NCI-H2196 treated with DMSO at 0.1 percent for 48 hours (cell line): ENCODE data around the gene HACD2.

Source experiments
- DNase-seq: peaks from one replicate; lab custom pipeline; 2025; ENCODE audit not compliant: unreplicated experiment; lab: John Stamatoyannopoulos, UW

Gene HACD2

GRCh38 chr3:123448536-123449101, 136.2 kb downstream of the HACD2 start, which contains the start of gene ADCY5:
Gene ADCY5 (minus strand): TSS chr3:123449090. CDS start chr3:123448545, 545 bp downstream.
- no peak for DNase-seq

- no peak for DNase-seq
These were observed 136.9 kb downstream of the HACD2 start for GRCh38 chr3:123447749-123448517.

GRCh38 chr3:123447416-123447748, 137.5 kb downstream of the HACD2 start:
- no peak for DNase-seq

- no peak for DNase-seq
These were observed 138.2 kb downstream of the HACD2 start for GRCh38 chr3:123446610-123447109.

- DNase-seq, result no peak
These were observed 138.6 kb downstream of the HACD2 start for GRCh38 chr3:123446210-123446609.

- no peak for DNase-seq
These were observed 139.2 kb downstream of the HACD2 start for GRCh38 chr3:123445702-123446101.

GRCh38 chr3:123444744-123445143, 140.1 kb downstream of the HACD2 start:
- DNase-seq, result no peak

GRCh38 chr3:123444023-123444422, 140.8 kb downstream of the HACD2 start:
- no peak for DNase-seq

GRCh38 chr3:123442908-123443307, 141.9 kb downstream of the HACD2 start:
- DNase-seq, result no peak

GRCh38 chr3:123442125-123442524, 142.7 kb downstream of the HACD2 start:
- no peak for DNase-seq
